Upper lobe of right lung (tissue), 1 donor: ENCODE results near the gene ZFP3. TPM values are rescaled to one million over a fixed set of nuclear protein-coding genes. Genes with fewer than 3 reads are reported as not detected.
"Not testable (repeated sequence)": the region's sequence is repeated elsewhere in the genome, so short reads cannot be mapped to it uniquely, and the experiment has no call there.

Experiments used
- ATAC-seq: fragments of 200-7000 bp; cut with Tn5 transposase; one replicate; pipeline ENCODE4 v1.9.1; 2020; ENCODE audit warnings: mild to moderate bottlenecking, moderate library complexity
- DNase-seq: peaks from one replicate; pipeline ENCODE4 v3.0.0-alpha.2; 2020
- H3K27ac ChIP-seq: fragments of 200-600 bp; one replicate; pipeline ENCODE4 v1.8.0; 2022
- H3K27me3 ChIP-seq: fragments of 200-600 bp; one replicate; pipeline ENCODE4 v1.8.0; 2022; ENCODE audit warnings: mild to moderate bottlenecking
- H3K36me3 ChIP-seq: fragments of 200-600 bp; one replicate; pipeline ENCODE4 v1.8.0; 2022
- H3K4me1 ChIP-seq: fragments of 200-600 bp; one replicate; pipeline ENCODE4 v1.8.0; 2022
- H3K4me3 ChIP-seq: fragments of 200-600 bp; one replicate; pipeline ENCODE4 v1.8.0; 2022; ENCODE audit warnings: mild to moderate bottlenecking
- H3K9me3 ChIP-seq: fragments of 200-600 bp; one replicate; pipeline ENCODE4 v1.8.0; 2022
- CTCF ChIP-seq: fragments of 200-600 bp; IDR thresholded peaks from one replicate; pipeline ENCODE4 v1.8.0; 2022; ENCODE audit warnings: antibody characterized with exemption
- intact Hi-C: fragments of 100-400 bp; cut with DNase I; formaldehyde crosslinking; loops from one replicate; pipeline ENCODE4 v1.11.0; 2022
- total RNA-seq: library from RNA; stranded (reverse); fragmentation: NEBNext Ultra II Directional; extraction: Animal tissue kit (Norgen Biotek cat#: 25700); gene quantifications from one replicate; pipeline ENCODE4 v1.2.1, GENCODE V29; 2021
- donor health status: DM: no; HTN: yes; CAD: no; lungs with severe emphysema.

ZFP3 gene
- total RNA-seq, 1 donor from 2014 or later, result 6.7 TPM

GRCh38 chr17:5135726-5136579 is 57.7 kb downstream of the ZFP3 start:
- Histone ChIP-seq H3K4me3 (no peak overlapping the region), H3K27me3 (no peaks in the 10 kb centered on the region), H3K27ac (no peak overlapping the region), H3K9me3 (no peaks in the 10 kb centered on the region), H3K36me3 (no peaks in the 10 kb centered on the region), H3K4me1 (no peaks in the 10 kb centered on the region)
- ATAC-seq (no peak), DNase-seq (no peak)
- intact Hi-C loops, result no loop called here
- no peak for TF ChIP-seq CTCF

DNA sequence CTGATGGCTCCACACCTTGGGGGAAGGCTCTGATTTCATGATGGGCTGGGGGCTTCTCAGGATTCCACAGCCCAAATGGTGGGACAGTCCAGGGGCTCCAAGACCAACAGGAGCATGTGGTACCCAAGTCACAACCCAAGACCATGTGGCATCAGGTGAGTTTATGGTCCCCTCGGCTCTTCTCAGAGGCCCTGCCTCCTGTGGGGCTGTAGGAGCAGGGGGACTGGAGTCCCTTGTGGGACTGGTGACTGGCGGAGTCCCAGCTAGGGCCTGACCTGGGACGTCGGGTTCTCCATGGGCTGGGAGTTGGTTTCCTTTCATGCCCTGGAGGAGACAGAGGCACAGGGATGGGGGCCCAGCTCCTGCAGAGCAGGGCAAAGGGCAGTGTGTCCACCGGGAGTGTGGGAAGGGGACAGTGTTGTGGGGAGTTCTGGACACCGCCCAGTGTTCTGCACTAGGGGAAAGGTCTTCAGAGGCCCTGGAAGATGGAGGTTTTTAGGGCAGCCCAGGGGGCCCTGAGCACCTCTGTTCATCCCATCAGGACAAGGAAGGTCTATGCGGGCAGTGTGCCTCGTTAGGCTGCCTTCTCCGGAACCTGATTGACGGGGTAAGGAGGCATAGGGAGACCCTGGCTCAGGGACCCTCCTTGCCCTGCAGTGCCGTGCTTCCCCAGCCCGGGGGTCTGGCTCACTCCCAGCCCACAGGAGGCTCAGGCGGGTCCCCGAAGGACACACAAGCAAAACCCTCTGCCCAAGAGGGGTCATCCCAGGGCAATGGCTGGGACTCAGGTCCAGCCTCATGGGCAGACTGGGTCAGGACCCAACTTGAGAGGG is 58.5 kb downstream of the ZFP3 start:
- H3K36me3 ChIP-seq, intact Hi-C loops, H3K4me3 ChIP-seq, H3K4me1 ChIP-seq, ATAC-seq, H3K9me3 ChIP-seq, DNase-seq, H3K27ac ChIP-seq, H3K27me3 ChIP-seq: not testable (repeated sequence)

DNA sequence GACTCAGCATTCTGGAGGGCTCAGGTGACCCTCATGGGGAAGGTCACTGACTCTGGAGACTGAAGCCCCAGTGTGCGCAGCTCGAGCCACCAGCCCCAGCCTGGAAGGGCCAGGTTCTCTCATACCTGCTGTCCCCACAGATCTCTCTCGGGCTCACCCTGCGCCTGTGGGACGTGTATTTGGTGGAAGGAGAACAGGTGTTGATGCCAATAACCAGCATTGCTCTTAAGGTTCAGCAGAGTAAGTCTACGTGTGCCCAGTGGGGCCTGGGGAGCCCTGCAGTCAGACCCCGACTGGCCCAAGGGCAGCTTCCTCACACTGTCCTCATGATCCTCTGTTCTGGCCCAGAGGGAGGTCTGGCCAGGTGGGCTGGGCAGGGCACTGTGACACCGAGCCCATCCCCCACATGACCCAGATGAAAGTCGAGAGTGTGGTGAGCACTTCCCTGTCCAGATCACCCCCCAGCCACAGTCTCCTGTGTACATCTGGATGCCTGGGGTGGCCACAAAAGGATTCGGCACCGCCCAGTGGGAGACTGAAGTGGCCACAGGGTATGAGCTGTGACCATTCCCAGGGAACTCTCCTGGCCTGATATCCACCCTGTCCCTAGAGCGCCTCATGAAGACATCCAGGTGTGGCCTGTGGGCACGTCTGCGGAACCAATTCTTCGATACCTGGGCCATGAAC is 59.4 kb downstream of the ZFP3 start:
- intact Hi-C loops, H3K9me3 ChIP-seq, H3K4me3 ChIP-seq, H3K27ac ChIP-seq, H3K4me1 ChIP-seq, ATAC-seq, DNase-seq, H3K27me3 ChIP-seq, H3K36me3 ChIP-seq: not testable (repeated sequence)

DNA sequence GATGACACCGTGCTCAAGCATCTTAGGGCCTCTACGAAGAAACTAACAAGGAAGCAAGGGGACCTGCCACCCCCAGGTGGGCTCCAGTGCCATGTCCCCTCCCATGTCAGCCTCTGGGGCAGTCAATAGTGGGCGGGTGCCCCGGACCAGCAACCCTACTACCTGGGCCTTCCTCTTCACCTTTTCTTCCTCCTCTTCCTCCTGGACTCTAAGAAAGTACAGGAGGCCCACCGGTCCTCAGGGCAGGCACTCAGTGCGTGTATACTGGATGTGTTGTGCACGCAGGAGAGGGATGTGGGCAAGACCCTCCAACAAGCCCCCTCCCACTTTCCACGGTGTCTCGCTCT is 59.9 kb downstream of the ZFP3 start:
- H3K9me3 ChIP-seq, DNase-seq, ATAC-seq, H3K27me3 ChIP-seq, intact Hi-C loops, H3K36me3 ChIP-seq, H3K4me1 ChIP-seq, H3K4me3 ChIP-seq, H3K27ac ChIP-seq: not testable (repeated sequence)

GRCh38 chr17:5138616-5139457 is 60.6 kb downstream of the ZFP3 start:
- no peak for TF ChIP-seq CTCF
- no peaks in the 10 kb centered on the region for H3K36me3 ChIP-seq
- no peaks in the 10 kb centered on the region for H3K9me3 ChIP-seq
- DNase-seq (no peak), ATAC-seq (no peak)
- H3K4me3 ChIP-seq, result no peak overlapping the region
- H3K4me1 ChIP-seq, result no peaks in the 10 kb centered on the region
- H3K27ac ChIP-seq, result no peak overlapping the region
- H3K27me3 ChIP-seq, result no peaks in the 10 kb centered on the region
- intact Hi-C loops, result no loop called here

- H3K36me3 ChIP-seq, result no peaks in the 10 kb centered on the region
- ATAC-seq (no peak), DNase-seq (no peak)
- no peaks in the 10 kb centered on the region for H3K9me3 ChIP-seq
- intact Hi-C loops, result no loop called here
- no peak overlapping the region for H3K27ac ChIP-seq
- no peaks in the 10 kb centered on the region for H3K4me1 ChIP-seq
- TF ChIP-seq CTCF, result no peak
- no peak overlapping the region for H3K4me3 ChIP-seq
- H3K27me3 ChIP-seq, result no peaks in the 10 kb centered on the region
These were observed 61.1 kb downstream of the ZFP3 start for GRCh38 chr17:5139458-5139732.

DNA sequence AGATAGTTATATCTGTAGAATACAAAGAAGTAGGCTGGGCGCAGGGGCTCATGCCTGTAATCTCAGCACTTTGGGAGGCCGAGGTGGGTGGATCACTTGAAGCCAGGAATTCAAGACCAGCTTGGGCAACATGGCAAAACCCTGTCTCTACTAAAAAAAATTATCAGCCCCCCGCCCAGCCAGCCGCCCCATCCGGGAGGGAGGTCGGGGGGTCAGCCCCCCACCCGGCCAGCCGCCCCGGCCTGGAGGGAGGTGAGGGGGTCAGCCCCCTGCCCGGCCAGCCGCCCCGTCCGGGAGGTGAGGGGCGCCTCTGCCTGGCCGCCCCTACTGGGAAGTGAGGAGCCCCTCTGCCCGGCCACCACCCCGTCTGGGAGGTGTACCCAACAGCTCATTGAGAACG is 64.6 kb downstream of the ZFP3 start:
- H3K27me3 ChIP-seq, H3K4me1 ChIP-seq, intact Hi-C loops, H3K4me3 ChIP-seq, ATAC-seq, H3K36me3 ChIP-seq, DNase-seq, H3K9me3 ChIP-seq, H3K27ac ChIP-seq: not testable (repeated sequence)

Other genes with a start within 250 kb of the ZFP3 start
- gene MINK1, start 245.1 kb upstream of the ZFP3 start, total RNA-seq, result 121 TPM
- gene C17orf107, start 178.9 kb upstream of the ZFP3 start, total RNA-seq, result 2.7 TPM
- gene CHRNE, start 175.4 kb upstream of the ZFP3 start, total RNA-seq, result 0.98 TPM
- 0.55 TPM for gene GP1BA, start 146.2 kb upstream of the ZFP3 start, total RNA-seq
- gene SLC25A11, start 138.4 kb upstream of the ZFP3 start, total RNA-seq, result 55.0 TPM
- 92.9 TPM for gene RNF167, start 138.2 kb upstream of the ZFP3 start, total RNA-seq
- 457 TPM for gene PFN1, start 129.9 kb upstream of the ZFP3 start, total RNA-seq
- 8.6 TPM for gene ENO3, start 127.3 kb upstream of the ZFP3 start, total RNA-seq
- gene SPAG7, start 110.7 kb upstream of the ZFP3 start, total RNA-seq, result 64.8 TPM
- gene CAMTA2, start 90.8 kb upstream of the ZFP3 start, total RNA-seq, result 55.8 TPM
- gene INCA1, start 80.9 kb upstream of the ZFP3 start, total RNA-seq, result 4.5 TPM
- 254 TPM for gene KIF1C, start 80.5 kb upstream of the ZFP3 start, total RNA-seq
- gene SLC52A1, start 43.0 kb upstream of the ZFP3 start, total RNA-seq, result 0.26 TPM
- gene ZNF232, start 33.4 kb downstream of the ZFP3 start, total RNA-seq, result 8.0 TPM
- 0.14 TPM for gene USP6, start 37.6 kb downstream of the ZFP3 start, total RNA-seq
- gene ZNF594, start 113.4 kb downstream of the ZFP3 start, total RNA-seq, result 7.1 TPM
- 24.8 TPM for gene SCIMP, start 156.4 kb downstream of the ZFP3 start, total RNA-seq
- 43.9 TPM for gene RABEP1, start 203.8 kb downstream of the ZFP3 start, total RNA-seq